H1 (cell line): ENCODE data around the gene RALY. TPM values are rescaled to one million over a fixed set of nuclear protein-coding genes. Genes with fewer than 3 reads are reported as not detected.

Experiments used
- CTCF ChIA-PET: fragments of 300-600 bp; sonication (Branson Sonifier 250); formaldehyde crosslinking; loops from one replicate; lab custom pipeline; 2021; ENCODE audit not compliant: partially characterized antibody; lab: Charles Lee
- POLR2A ChIA-PET: fragments of 300-600 bp; sonication (Branson Sonifier 250); formaldehyde crosslinking; loops from one replicate; lab custom pipeline; 2021; ENCODE audit warnings: inconsistent platforms; ENCODE audit not compliant: partially characterized antibody; lab: Charles Lee
- DNase-seq, 2 experiments: peaks; one replicate each; pipeline versions ENCODE4 v3.0.0 to v3.0.0-alpha.2; 2010 to 2022; ENCODE audit warnings: low spot score in 2 of 2, low read depth in 1 of 2, mixed read lengths in 1 of 2
- FAIRE-seq: peaks from 2 replicates; lab custom pipeline; 2011; peaks lifted over from hg19 to GRCh38; lab: Jason Lieb, UNC
- H2AFZ ChIP-seq: 2 replicates; pipeline ENCODE4 v1.8.1; 2012; ENCODE audit warnings: low read length, inconsistent platforms
- H2AK5ac ChIP-seq: 2 replicates; pipeline ENCODE4 v1.6.1; 2013; ENCODE audit warnings: low read depth, low read length
- H2BK120ac ChIP-seq: replicated peaks from 2 replicates; pipeline ENCODE3; 2013; ENCODE audit warnings: low read depth, low read length, inconsistent platforms
- H2BK12ac ChIP-seq: 2 replicates; pipeline ENCODE4 v1.6.1; 2013; ENCODE audit warnings: low read depth, low read length
- H2BK15ac ChIP-seq: 2 replicates; pipeline ENCODE4 v1.6.1; 2013; ENCODE audit warnings: low read length
- H2BK20ac ChIP-seq: 2 replicates; pipeline ENCODE4 v1.6.1; 2013; ENCODE audit warnings: low read length
- H2BK5ac ChIP-seq: 2 replicates; pipeline ENCODE4 v1.6.1; 2013; ENCODE audit warnings: low read depth, low read length
- H3K14ac ChIP-seq: 2 replicates; pipeline ENCODE4 v1.6.1; 2013; ENCODE audit warnings: inconsistent platforms; ENCODE audit not compliant: insufficient read length
- H3K18ac ChIP-seq: 2 replicates; pipeline ENCODE4 v1.6.1; 2013; ENCODE audit warnings: low read length; ENCODE audit errors: extremely low read depth
- H3K23ac ChIP-seq: 2 replicates; pipeline ENCODE4 v1.6.1; 2013; ENCODE audit warnings: inconsistent platforms; ENCODE audit not compliant: insufficient read length
- H3K23me2 ChIP-seq: 2 replicates; pipeline ENCODE4 v1.6.1; 2013; ENCODE audit warnings: low read depth, low read length
- H3K27ac ChIP-seq: 2 replicates; pipeline ENCODE4 v1.6.1; 2011; ENCODE audit warnings: low read depth, low read length, inconsistent platforms
- H3K27me3 ChIP-seq, 4 experiments: replicated peaks in 1 of 4; 1 replicate in 1 of 4; 2 replicates in 3 of 4; pipeline versions ENCODE4 v1.6.1 to v1.8.1; 2011 to 2013; ENCODE audit warnings: low read length in 3 of 4, mild to moderate bottlenecking in 3 of 4, inconsistent platforms in 2 of 4, mixed read lengths in 2 of 4, moderate library complexity in 1 of 4; ENCODE audit not compliant: control insufficient read depth in 3 of 4, insufficient read depth in 3 of 4; ENCODE audit errors: extremely low read depth in 1 of 4
- H3K36me3 ChIP-seq, 4 experiments: 2 replicates each; pipeline versions ENCODE4 v1.6.1 to v1.8.1; 2011 to 2013; ENCODE audit warnings: mild to moderate bottlenecking in 4 of 4, low read length in 3 of 4, moderate library complexity in 2 of 4, control low read depth in 1 of 4, inconsistent platforms in 1 of 4; ENCODE audit not compliant: insufficient read depth in 4 of 4, control insufficient read depth in 2 of 4
- H3K4ac ChIP-seq: replicated peaks from 2 replicates; pipeline ENCODE3; 2013; ENCODE audit warnings: low read length, low read depth, mixed read lengths, inconsistent platforms; ENCODE audit not compliant: insufficient read length
- H3K4me1 ChIP-seq, 4 experiments: replicated peaks in 1 of 4; 1 replicate in 1 of 4; 2 replicates in 3 of 4; pipeline versions ENCODE4 v1.6.1 to v1.8.1; 2011 to 2013; ENCODE audit warnings: low read length in 3 of 4, inconsistent platforms in 2 of 4, mixed read lengths in 1 of 4; ENCODE audit not compliant: insufficient read depth in 4 of 4, control insufficient read depth in 3 of 4
- H3K4me2 ChIP-seq, 2 experiments: 2 replicates each; pipeline versions ENCODE4 v1.6.1 to v1.8.1; 2011 to 2013; ENCODE audit warnings: low read depth in 2 of 2, low read length in 2 of 2, control low read depth in 1 of 2, inconsistent platforms in 1 of 2, mild to moderate bottlenecking in 1 of 2; ENCODE audit not compliant: insufficient read depth in 1 of 2
- H3K4me3 ChIP-seq, 4 experiments: fragments of 200-600, 300-600 bp in 1 of 4; sonication (generic), shearing (Covaris generic), sonication (Bioruptor Twin) in 1 of 4; 2 replicates each; pipeline versions ENCODE4 v1.5.1 to v1.8.1; 2011 to 2016; ENCODE audit warnings: low read length in 4 of 4, low read depth in 3 of 4, control low read depth in 2 of 4, inconsistent platforms in 2 of 4, mild to moderate bottlenecking in 2 of 4, mixed read lengths in 1 of 4, moderate library complexity in 1 of 4; ENCODE audit not compliant: insufficient read depth in 2 of 4; ENCODE audit errors: extremely low read depth in 1 of 4
- H3K56ac ChIP-seq: replicated peaks from 2 replicates; pipeline ENCODE3; 2013; ENCODE audit warnings: low read depth, mild to moderate bottlenecking, mixed read lengths, low read length, inconsistent platforms; ENCODE audit not compliant: insufficient read length
- H3K79me1 ChIP-seq: 2 replicates; pipeline ENCODE4 v1.6.1; 2013; ENCODE audit warnings: low read depth, low read length, control low read depth
- H3K79me2 ChIP-seq, 2 experiments: 2 replicates each; pipeline versions ENCODE4 v1.6.1 to v1.8.1; 2012 to 2013; ENCODE audit warnings: low read length in 2 of 2, mild to moderate bottlenecking in 2 of 2, inconsistent platforms in 1 of 2; ENCODE audit not compliant: insufficient read depth in 2 of 2, control insufficient read depth in 1 of 2
- H3K9ac ChIP-seq, 4 experiments: replicated peaks in 1 of 4; 1 replicate in 1 of 4; 2 replicates in 3 of 4; pipeline versions ENCODE4 v1.6.1 to v1.8.1; 2011 to 2013; ENCODE audit warnings: low read depth in 3 of 4, low read length in 3 of 4, control low read depth in 2 of 4, mild to moderate bottlenecking in 2 of 4, moderate library complexity in 2 of 4, inconsistent platforms in 1 of 4; ENCODE audit errors: extremely low read depth in 1 of 4
- H3K9me3 ChIP-seq, 2 experiments: 2 replicates each; pipeline versions ENCODE4 v1.6.1 to v1.8.1; 2012 to 2013; ENCODE audit warnings: mild to moderate bottlenecking in 2 of 2, moderate library complexity in 2 of 2, control low read depth in 1 of 2, inconsistent platforms in 1 of 2, low read depth in 1 of 2, low read length in 1 of 2, mixed read lengths in 1 of 2; ENCODE audit not compliant: insufficient read depth in 2 of 2
- H4K20me1 ChIP-seq, 2 experiments: replicated peaks in 1 of 2; 2 replicates each; pipeline versions ENCODE3 to v1.8.1; 2011 to 2013; ENCODE audit warnings: inconsistent platforms in 2 of 2, low read length in 2 of 2, mild to moderate bottlenecking in 1 of 2; ENCODE audit not compliant: insufficient read depth in 2 of 2, control insufficient read depth in 1 of 2
- H4K5ac ChIP-seq: 2 replicates; pipeline ENCODE4 v1.6.1; 2013; ENCODE audit warnings: low read length, low read depth, mixed read lengths, inconsistent platforms; ENCODE audit not compliant: insufficient read length
- H4K8ac ChIP-seq: 2 replicates; pipeline ENCODE4 v1.8.0; 2013; ENCODE audit warnings: mild to moderate bottlenecking, moderate library complexity, low read length, inconsistent platforms; ENCODE audit not compliant: insufficient read depth; ENCODE audit errors: extremely low read depth
- H4K91ac ChIP-seq: replicated peaks from 2 replicates; pipeline ENCODE3; 2013; ENCODE audit warnings: low read length, mixed read lengths, inconsistent platforms; ENCODE audit not compliant: insufficient read length
- POLR2AphosphoS5 ChIP-seq: IDR thresholded peaks from 2 replicates; pipeline ENCODE4 v1.6.1; 2011; ENCODE audit warnings: low read depth, low read length
- ZNF274 ChIP-seq: IDR thresholded peaks from 2 replicates; pipeline ENCODE4 v1.7.0; 2012; ENCODE audit warnings: low read length, borderline replicate concordance; ENCODE audit errors: extremely low read depth
- WGBS, 2 experiments: shearing (Covaris generic) in 1 of 2; methylation state at CpG; one replicate each; pipeline versions ENCODE4 v1.1.6 to v1.1.7; 2013 to 2015; ENCODE audit warnings: low lambda C conversion rate in 2 of 2, mixed read lengths in 2 of 2, inconsistent platforms in 1 of 2, low coverage in 1 of 2, missing lambda C conversion rate in 1 of 2; ENCODE audit not compliant: insufficient replicate concordance in 2 of 2, insufficient coverage in 1 of 2, insufficient read length in 1 of 2; ENCODE audit errors: extremely low coverage in 1 of 2, missing lambda C conversion rate in 1 of 2; 5-methylcytosine and 5-hydroxymethylcytosine counted together
- polyA plus RNA-seq, 7 experiments: library from polyadenylated mRNA; depleted of rRNA in 3 of 7; stranded (reverse) in 5 of 7; unstranded in 2 of 7; fragments of >200 nt in 5 of 7; fragments of 200-250 nt in 2 of 7; gene quantifications; 1 replicate in 5 of 7; 2 replicates in 1 of 7; 4 replicates in 1 of 7; pipeline versions ENCODE4 v1.2.1 to v1.2.3, GENCODE V29; 2011 to 2013; ENCODE audit warnings: missing spikeins in 2 of 7, mixed read lengths in 2 of 7
- total RNA-seq: library from RNA; stranded (reverse); fragmentation: NEBNext Ultra II Directional; extraction: Animal tissue kit (Norgen Biotek cat#: 25700); gene quantifications from 2 replicates; pipeline ENCODE4 v1.2.1, GENCODE V29; 2021

RALY gene
- total and polyA plus RNA-seq, 2 of the 8 experiments (the other 6 are each of a cell fraction or from before 2014, with no cell fraction given): 133 to 148 TPM

- Histone ChIP-seq H3K23ac (no peak overlapping the region), H3K18ac (no peak overlapping the region), H4K20me1 (peaks cover 17 to 22% of the 10 kb centered on the region in 2 experiments), H3K23me2 (no peaks in the 10 kb centered on the region), H3K27me3 (no peaks in the 10 kb centered on the region), H2BK5ac (no peak overlapping the region), H2AK5ac (no peak overlapping the region), H2BK12ac (no peak overlapping the region), H3K36me3 (peaks cover 19 to 89% (median 68%) of the 10 kb centered on the region in 4 experiments), H3K4ac (no peak overlapping the region), H2BK120ac (no peak overlapping the region), H2BK20ac (no peak overlapping the region), H4K91ac (no peak overlapping the region), H4K5ac (no peak overlapping the region), H3K4me1 (no peaks in the 10 kb centered on the region), H3K9me3 (no peaks in the 10 kb centered on the region), H3K9ac (no peak overlapping the region), H4K8ac (no peak overlapping the region), H2BK15ac (no peak overlapping the region), H3K4me3 (no peak overlapping the region), H3K56ac (no peak overlapping the region), H2AFZ (no peak overlapping the region), H3K79me1 (no peaks in the 10 kb centered on the region), H3K79me2 (no peaks in the 10 kb centered on the region; a peak in 1 of 4 replicates), H3K4me2 (no peak overlapping the region), H3K14ac (no peak overlapping the region), H3K27ac (no peak overlapping the region)
- DNase-seq: no peak
- no peak for TF ChIP-seq ZNF274
- peak; percentile 57; the same call in 1 of the 2 replicates for TF ChIP-seq POLR2AphosphoS5
- FAIRE-seq: no peak
- ChIA-PET POLR2A (interaction anchor here (1.4 to 14.0 kb wide), 5 partner anchors 9 to 256 kb away, joined by 4 to 236 read pairs (median 21); partner anchors contain the start of gene EIF2S2), CTCF (interaction anchor here (0.6 to 1.2 kb wide), 2 partner anchors 39 to 280 kb away, joined by 3 to 5 read pairs; no protein-coding TSS in a partner anchor)
- WGBS, 2 experiments: 93% methylated on average over 2 of the region's 2 CpGs; no CpG with 5 or more reads in 1 of the 2 experiments
Observed at GRCh38 chr20:34090645-34091044, 96.9 kb downstream of the RALY start.
